ENCODE data around the gene SERAC1.
"Not testable (repeated sequence)": the region's sequence is repeated elsewhere in the genome, so short reads cannot be mapped to it uniquely, and the experiment has no call there.

- not testable (repeated sequence) for TF ChIP-seq CTCF, POLR2A, EP300, POLR2AphosphoS5 (IDR thresholded peaks at IDR 0.05)
These were observed 16.0 kb downstream of the SERAC1 start for GRCh38 chr6:158152025-158152424.
